Stimulated activated naive CD4-positive, alpha-beta T cell treated with Interleukin-2 at 50 U/mL for 16 hours (primary cell): Measurements from ENCODE around the gene ASAP3.

Experiments used
- DNase-seq: peaks from one replicate; lab custom pipeline; 2025; lab: John Stamatoyannopoulos, UW

The ASAP3 gene

DNA sequence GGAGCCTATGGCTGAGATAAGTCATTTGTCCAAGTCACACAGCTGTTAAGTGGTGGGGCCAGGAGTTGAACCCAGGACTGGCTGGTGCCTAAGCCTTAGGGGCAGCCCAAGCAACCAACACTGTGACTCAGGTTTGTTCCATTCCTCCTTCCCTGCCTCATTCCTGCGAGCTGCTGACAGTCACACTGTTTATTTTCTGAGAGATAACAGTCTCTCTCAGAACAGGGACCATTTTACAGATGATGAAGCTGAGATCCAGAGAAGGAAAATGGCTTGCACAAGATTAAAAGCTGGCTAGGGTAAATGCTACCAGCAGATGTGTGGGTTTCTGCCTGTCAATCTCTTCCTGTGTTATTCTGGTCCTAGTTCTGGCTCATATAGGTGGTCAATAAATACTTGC is 35.1 kb downstream of the ASAP3 start:
- no peak for DNase-seq

DNA sequence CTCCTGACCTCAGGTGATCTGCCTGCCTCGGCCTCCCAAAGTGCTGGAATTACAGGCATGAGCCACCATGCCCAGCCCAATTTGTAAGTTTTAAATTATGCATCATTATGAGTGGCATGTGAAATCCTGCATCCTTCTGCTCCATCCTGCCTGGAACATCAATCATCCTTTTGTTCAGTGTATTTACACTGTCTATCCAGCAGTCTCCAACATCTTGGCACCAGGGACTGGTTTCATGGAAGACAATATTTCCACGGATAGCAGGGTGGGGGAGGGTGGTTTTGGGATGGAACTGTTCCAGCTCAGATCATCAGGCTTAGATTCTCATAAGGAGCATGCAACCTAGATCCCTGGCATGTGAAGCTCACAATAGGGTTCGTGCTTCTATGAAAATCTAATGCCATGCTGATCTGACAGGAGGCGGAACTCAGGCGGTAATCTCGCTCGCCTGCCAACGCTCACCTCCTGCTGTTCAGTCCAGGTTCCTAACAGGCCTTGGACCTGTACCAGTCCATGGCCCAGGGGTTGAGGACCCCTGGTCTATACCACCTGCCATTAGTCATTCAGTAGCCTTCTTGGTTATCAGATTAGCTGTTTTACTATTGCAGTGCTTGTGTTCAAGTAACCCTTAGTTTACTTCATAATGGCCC is 37.2 kb downstream of the ASAP3 start:
- DNase-seq = no peak

DNA sequence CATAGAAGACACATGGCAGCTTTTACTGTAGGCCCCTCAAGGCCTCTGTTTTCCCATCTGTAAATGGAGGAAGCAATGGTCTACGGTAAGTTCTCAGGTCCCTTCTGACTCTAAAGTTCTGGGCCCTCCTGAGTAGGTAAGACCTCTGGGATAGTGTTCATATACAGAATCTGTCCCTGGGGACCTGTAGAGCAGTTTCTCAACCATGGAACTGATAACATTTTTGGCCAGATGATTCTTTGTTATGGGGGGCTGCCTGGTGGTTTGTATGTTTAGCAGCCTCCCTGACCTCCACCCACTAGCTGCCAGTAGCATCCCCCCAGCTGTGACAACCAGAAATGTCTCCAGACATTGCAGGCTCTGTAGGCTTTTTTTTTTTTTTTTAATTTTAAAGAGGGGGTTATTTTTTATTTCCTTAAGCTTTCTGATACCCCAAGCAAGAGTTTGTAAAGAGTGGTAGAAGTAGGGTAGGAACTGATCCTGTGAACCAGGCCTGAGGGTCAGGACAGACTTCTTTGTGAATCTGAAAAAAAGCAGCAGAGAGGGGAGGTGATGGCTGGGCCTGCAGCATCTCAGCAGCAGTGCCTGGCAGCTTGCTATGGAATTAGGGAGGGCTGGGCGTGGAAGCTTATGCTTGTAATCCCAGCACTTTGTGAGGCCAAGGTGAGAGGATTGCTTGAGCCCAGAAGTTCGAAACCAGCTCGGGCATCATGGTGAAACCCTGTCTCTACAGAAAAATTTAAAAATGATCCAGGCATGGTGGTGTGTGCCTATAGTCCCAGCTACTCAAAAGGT is 39.2 kb downstream of the ASAP3 start:
- no peak for DNase-seq

DNA sequence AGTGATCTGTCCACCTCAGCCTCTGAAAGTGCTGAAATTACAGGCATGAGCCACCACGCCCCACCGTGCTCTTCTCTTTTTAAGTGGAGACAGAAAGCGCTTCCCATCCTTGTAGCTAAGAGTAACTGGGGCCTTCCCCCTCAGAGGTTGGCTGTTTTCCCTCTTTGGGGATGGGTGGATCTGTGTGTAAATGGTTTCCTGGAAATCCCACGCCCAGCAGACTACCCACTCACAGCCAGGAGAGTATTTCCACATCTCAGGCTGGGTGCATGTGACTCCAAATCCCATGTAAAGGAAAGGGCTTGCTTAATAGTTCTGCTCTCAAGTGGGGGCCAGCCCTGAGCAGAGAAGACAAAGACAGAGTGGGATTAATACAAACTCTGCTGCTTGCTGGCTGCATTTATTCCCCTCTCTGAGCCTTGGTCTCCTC is 39.9 kb downstream of the ASAP3 start:
- no peak for DNase-seq

- no peak for DNase-seq
Measured at GRCh38 chr1:23442751-23443150, 41.2 kb downstream of the ASAP3 start.

GRCh38 chr1:23441446-23442148 is 42.4 kb downstream of the ASAP3 start:
- no peak for DNase-seq

GRCh38 chr1:23438545-23438944 is 45.4 kb downstream of the ASAP3 start:
- DNase-seq = no peak

- DNase-seq = no peak
Measured at GRCh38 chr1:23437355-23437664, 46.7 kb downstream of the ASAP3 start.

DNA sequence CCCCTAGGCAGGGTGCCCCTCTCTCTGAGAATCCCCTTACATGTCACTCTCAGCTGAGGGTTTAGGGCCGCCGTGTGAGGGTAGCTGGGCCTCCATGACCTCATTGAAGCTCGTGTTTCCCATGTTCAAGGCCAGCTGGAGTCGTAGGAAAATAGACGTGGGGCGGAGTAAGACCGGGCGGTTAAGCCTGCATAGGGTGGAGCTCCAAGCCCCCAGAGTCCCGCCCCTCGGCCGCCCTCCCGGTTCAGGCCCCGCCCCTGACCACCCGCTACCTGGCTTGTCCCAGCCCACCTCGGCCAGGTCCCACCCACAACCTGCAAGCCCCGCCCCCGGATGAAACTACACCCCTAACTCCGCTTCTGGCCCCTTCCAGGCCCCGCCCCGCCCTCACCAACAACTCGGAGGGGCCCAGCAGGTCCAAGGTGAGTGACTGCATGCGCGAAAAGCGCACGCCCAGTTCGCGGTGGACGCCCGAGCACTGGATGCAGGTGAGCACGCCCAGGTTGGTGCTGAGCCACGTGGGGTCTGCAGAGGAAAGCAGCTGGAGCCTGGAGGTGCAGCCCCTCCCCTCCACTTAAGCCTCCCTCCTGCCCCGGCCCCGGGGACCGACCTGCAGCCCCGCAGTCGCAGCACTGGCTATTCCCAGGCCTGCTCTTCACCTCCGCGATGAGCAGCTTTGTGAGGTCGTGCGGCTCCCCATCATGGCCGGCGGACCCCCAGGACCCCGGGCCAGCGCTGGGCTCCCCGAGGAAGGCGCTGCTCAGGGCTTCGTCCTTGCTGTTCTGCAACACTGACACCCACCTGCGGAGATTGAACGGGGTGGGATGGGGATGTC is 47.2 kb downstream of the ASAP3 start:
- DNase-seq = no peak

DNA sequence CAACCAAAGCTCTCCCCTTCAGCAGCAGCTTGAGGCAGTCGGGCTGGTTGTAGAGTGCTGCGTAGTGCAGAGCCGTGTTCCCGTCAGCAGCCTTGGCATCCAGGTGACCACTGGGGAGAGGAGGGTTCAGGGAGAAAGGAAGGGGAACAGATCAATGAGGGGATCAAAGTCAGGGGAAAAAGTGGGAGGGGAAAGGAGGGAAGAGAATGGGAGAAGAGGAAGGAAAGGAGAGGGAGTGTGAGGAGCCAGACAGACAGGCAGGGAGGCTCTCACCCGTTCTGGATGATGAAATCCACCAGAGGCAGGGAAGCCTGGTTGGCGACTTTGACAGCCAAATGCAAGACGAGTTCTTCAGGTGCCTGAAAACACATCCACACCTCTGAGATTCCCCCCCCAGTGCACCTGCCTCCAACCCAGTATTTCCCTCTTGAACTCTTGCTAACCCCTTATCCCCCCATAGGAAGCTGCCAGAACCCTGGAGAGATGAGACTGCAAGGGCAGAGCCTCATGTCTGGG is 49.7 kb downstream of the ASAP3 start:
- DNase-seq = no peak

- DNase-seq = no peak
Measured at GRCh38 chr1:23433122-23433521, 50.9 kb downstream of the ASAP3 start.

GRCh38 chr1:23431431-23431830 is 52.5 kb downstream of the ASAP3 start:
- DNase-seq = no peak

GRCh38 chr1:23430803-23431202 is 53.2 kb downstream of the ASAP3 start:
- DNase-seq = no peak

- no peak for DNase-seq
Measured at GRCh38 chr1:23428136-23428905, 55.7 kb downstream of the ASAP3 start.

DNA sequence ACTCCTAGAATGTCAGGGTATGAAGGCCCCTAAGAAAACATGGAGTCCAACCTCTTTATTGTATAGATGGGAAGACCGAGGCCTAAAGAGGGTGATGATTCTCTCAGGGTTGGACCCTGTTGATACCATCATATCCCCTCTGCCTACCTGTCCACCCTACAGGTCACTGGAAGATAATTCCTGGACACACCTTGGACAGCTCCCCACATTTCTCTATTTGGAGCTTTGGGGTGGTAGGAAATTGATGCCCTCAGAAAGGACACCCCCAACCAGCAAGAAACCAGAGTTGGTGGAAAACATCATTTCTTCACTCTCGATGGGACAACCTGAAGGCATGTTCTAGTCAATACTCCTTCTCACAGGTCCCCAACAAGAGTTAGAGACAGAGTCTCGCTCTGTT is 56.4 kb downstream of the ASAP3 start:
- DNase-seq = no peak

GRCh38 chr1:23426828-23427227 is 57.2 kb downstream of the ASAP3 start:
- DNase-seq = no peak

- DNase-seq = no peak
Measured at GRCh38 chr1:23425193-23425494, 58.8 kb downstream of the ASAP3 start.

GRCh38 chr1:23424293-23425192 is 59.4 kb downstream of the ASAP3 start, which contains the start of gene TCEA3:
TSS of gene TCEA3 (minus strand) at chr1:23424748. CDS start at chr1:23424633, 115 bp downstream.
- DNase-seq = peak; percentile 13

DNA sequence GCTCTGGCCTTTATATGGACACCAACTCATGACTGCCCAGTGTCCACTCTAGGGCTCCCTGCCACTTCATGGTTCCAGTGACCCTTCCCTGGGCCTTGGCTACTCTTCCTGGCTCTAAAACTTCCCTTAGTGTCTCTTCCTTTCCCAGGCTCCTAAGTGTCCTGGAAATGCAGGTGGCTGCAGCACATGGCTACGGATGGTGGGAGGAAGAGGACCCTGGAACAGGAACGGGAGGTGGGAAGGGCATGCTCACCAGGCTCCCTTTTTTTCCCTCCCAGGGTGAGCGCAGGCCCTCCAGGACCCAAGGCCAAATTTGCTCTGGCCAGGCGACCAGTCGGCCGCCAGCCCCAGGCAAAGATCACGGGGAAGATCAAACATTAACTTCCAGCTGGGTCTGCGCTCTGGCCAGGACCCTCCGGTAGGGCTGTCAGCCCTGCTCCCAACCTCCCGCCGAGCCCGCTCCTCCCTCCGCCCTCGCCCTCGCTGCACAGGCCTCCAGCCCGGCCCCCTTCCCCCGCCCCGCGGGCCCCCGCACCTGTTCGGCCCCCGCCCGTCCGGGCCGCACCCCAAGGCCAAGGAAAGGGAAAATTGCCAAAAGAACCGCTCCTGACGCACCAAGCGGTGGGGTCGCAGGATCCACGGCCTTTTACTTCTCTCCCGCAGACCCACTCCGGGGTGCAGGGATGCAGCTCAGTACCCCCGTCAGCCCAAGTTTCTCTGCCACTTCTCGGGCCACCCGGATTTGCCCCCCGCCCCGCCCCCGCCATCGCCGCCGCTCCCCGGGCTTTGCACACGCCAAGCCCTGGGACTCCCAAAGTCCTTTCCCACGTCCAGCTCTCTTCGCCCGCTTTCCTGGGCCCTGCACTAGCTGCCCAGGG is 60.3 kb downstream of the ASAP3 start:
- DNase-seq = no peak
